IPS-18a (cell line): ENCODE measurements around the gene PTPRG.

Experiments used
- H3K27ac ChIP-seq: one replicate; pipeline ENCODE4 v1.5.1; 2013; ENCODE audit warnings: low read length
- H3K27me3 ChIP-seq: one replicate; pipeline ENCODE4 v1.6.1; 2013; ENCODE audit warnings: mild to moderate bottlenecking, low read length; ENCODE audit not compliant: control insufficient read depth, insufficient read depth
- H3K36me3 ChIP-seq: one replicate; pipeline ENCODE4 v1.6.1; 2013; ENCODE audit warnings: low read depth, low read length; ENCODE audit not compliant: control insufficient read depth
- H3K4me1 ChIP-seq: one replicate; pipeline ENCODE4 v1.6.1; 2013; ENCODE audit warnings: low read depth, low read length; ENCODE audit not compliant: control insufficient read depth
- H3K4me3 ChIP-seq: one replicate; pipeline ENCODE4 v1.5.1; 2013; ENCODE audit warnings: low read length
- H3K9ac ChIP-seq: one replicate; pipeline ENCODE4 v1.6.1; 2013; ENCODE audit warnings: mild to moderate bottlenecking, low read length, moderate library complexity
- H3K9me3 ChIP-seq: one replicate; pipeline ENCODE4 v1.6.1; 2013; ENCODE audit warnings: low read depth, low read length; ENCODE audit not compliant: control insufficient read depth

The PTPRG gene

DNA sequence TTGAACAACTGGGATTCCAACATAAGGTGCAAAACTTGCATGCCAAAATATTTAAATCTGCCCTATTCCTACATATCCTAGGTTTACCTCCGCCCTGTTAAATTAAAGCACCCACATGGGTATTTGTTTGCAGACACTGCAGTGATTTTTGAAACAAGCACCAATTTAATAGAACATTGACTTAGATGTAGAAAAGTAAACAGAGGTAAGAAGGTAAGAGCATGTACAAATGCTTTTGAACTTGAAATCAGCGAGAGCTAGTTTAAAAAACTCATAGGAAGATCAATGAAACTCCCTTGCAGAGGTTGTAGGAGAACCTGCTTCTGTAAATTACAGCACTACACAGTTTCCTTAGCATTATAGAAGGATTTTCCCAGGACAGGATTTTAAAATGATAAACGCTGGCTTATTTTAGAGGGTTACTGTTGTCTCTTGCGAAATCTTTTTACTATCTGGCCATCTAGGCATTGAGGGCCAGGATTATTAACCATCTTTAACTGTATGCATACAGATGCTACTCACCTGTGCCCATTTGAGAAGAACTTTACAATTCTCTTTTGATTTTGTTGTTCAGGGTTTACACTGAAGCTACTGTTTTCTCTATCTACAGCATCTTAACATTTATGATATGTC is 527.2 kb downstream of the PTPRG start:
- H3K4me3 ChIP-seq: no peak overlapping the region
- no peaks in the 10 kb centered on the region for H3K36me3 ChIP-seq
- H3K9me3 ChIP-seq: no peaks in the 10 kb centered on the region
- no peak overlapping the region for H3K27ac ChIP-seq
- H3K4me1 ChIP-seq: peaks cover 12% of the 10 kb centered on the region
- no peaks in the 10 kb centered on the region for H3K27me3 ChIP-seq
- no peak overlapping the region for H3K9ac ChIP-seq

DNA sequence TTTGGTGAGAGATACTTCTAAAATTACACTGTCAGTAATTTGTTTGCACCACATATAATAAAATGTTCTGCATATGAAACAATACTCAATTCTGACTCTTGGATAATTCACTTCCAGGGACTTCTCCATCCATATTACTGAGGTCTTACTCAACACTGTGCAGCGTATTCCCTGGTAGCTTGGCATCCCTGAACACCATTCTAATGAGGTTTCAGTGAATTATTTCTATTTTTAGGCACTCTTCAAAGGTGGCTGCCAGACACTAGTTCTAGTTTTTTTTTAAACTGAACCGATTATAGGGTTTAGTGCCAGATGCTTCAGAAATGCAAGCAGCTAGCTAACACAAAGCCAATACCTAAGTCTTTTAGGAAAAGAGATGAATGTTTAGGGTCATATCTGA is 528.7 kb downstream of the PTPRG start:
- H3K27ac ChIP-seq: no peak overlapping the region
- H3K27me3 ChIP-seq: no peaks in the 10 kb centered on the region
- no peak overlapping the region for H3K4me3 ChIP-seq
- H3K9me3 ChIP-seq: no peaks in the 10 kb centered on the region
- no peaks in the 10 kb centered on the region for H3K36me3 ChIP-seq
- H3K4me1 ChIP-seq: no peaks in the 10 kb centered on the region
- no peak overlapping the region for H3K9ac ChIP-seq

DNA sequence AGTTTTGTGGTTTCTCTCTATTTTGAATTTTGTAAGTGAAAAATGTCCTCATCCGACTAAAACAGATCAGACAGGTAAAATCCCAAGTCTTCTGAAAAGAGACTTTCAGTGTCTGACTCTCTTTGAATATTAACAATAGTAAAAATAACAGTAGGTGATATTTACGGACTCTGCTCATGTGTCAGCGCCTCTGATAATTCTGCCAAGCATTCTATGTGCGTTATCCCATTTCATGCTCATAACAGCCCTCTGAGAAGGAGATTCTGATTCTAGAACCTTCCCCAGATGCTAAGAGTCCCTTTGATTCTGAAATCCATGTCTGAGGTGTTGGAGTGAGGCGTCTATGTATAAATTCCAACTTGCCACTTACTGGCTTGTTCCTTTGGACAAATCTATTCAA is 529.1 kb downstream of the PTPRG start:
- no peak overlapping the region for H3K27ac ChIP-seq
- H3K27me3 ChIP-seq: no peaks in the 10 kb centered on the region
- no peaks in the 10 kb centered on the region for H3K4me1 ChIP-seq
- H3K4me3 ChIP-seq: no peak overlapping the region
- no peak overlapping the region for H3K9ac ChIP-seq
- no peaks in the 10 kb centered on the region for H3K9me3 ChIP-seq
- no peaks in the 10 kb centered on the region for H3K36me3 ChIP-seq

DNA sequence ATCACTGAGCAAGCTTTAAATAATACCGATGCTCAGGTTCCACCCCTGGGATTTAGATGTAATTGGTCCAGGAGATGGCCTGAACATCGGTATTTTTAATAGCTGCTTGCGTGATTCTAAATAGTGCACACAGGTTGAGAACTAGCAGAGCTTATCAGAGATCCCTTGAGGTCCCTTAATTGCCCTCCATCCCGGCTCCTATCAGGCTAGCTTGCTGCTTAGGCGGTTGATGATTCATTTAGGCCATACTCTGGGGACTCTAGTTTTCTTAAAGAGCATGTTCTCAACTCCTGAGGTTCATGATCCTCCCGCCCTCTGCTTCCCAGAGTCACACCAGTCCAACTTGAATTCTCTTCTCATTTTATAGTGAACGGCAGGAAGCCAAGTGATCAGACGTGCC is 531.7 kb downstream of the PTPRG start:
- no peaks in the 10 kb centered on the region for H3K36me3 ChIP-seq

DNA sequence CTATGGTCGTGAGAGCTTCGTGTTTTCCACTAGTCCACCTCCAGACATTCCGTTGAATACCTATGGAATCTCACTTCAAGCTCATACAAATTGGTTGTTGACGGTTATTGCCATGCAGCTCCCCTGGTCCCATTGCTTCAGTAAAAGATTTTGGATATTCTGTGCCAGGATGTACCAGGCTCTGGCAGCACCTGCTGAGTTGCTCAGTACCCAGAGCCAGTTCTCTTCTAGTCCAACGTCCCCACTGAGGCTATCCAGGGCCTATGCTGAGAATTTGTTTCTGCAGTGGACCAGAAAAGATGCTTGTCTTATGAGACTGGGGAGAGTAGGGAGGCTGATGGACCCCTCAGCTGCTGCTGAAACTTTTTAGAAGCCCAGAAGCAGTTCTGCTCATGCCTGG is 533.1 kb downstream of the PTPRG start:
- H3K9ac ChIP-seq: no peak overlapping the region
- no peak overlapping the region for H3K27ac ChIP-seq
- no peaks in the 10 kb centered on the region for H3K36me3 ChIP-seq
- H3K4me3 ChIP-seq: no peak overlapping the region
- no peaks in the 10 kb centered on the region for H3K27me3 ChIP-seq
- no peaks in the 10 kb centered on the region for H3K9me3 ChIP-seq
- no peaks in the 10 kb centered on the region for H3K4me1 ChIP-seq

More for the DNA sequence above, 531.7 kb downstream of the PTPRG start:
- no peak overlapping the region for H3K4me3 ChIP-seq
- no peaks in the 10 kb centered on the region for H3K27me3 ChIP-seq
- H3K9ac ChIP-seq: no peak overlapping the region
- no peak overlapping the region for H3K27ac ChIP-seq
- no peaks in the 10 kb centered on the region for H3K4me1 ChIP-seq
- H3K9me3 ChIP-seq: no peaks in the 10 kb centered on the region

DNA sequence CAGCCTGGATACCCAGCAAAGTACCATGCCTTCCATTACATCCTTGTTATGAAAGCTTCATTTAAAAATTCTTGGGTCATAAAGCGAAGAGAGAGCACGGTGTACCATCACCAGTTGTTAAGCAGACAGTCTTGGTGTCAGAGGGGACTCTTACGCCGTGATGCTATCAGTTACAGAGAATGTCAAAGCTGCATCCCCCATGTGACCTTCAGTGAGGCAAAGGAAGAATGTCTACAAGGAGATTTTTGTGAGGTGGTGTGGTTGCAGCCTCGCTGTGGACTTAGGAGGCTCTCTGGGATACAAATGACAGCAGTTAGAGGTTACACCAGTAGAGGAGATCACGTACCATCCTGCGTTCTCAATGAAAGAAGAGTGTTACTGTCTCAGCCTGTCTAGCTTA is 533.7 kb downstream of the PTPRG start:
- Histone ChIP-seq H3K27ac (no peak overlapping the region), H3K4me1 (no peaks in the 10 kb centered on the region), H3K27me3 (no peaks in the 10 kb centered on the region), H3K9me3 (no peaks in the 10 kb centered on the region), H3K9ac (no peak overlapping the region), H3K36me3 (no peaks in the 10 kb centered on the region), H3K4me3 (no peak overlapping the region)

DNA sequence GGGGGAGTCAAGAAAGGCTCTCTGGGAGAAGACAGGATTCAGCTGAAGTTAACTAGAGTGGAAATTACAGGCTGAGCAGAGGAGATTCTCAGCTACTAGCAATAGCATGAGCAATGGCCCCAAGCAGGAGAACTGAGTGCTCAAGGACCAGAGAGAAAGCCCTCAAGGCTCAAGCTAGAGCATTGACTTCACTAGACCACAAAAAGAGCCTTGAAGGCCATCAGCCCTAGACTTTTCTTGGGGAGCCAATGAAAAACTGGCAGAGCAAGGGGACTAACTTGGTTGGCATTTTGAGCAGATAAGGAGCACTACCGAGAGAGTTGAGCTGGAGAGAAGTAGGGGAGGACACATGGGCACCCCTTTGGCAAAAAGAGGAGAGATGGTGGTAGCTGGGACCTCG is 534.4 kb downstream of the PTPRG start:
- Histone ChIP-seq H3K9ac (no peak overlapping the region), H3K9me3 (no peaks in the 10 kb centered on the region), H3K27me3 (no peaks in the 10 kb centered on the region), H3K4me1 (no peaks in the 10 kb centered on the region), H3K4me3 (no peak overlapping the region), H3K27ac (no peak overlapping the region), H3K36me3 (no peaks in the 10 kb centered on the region)

DNA sequence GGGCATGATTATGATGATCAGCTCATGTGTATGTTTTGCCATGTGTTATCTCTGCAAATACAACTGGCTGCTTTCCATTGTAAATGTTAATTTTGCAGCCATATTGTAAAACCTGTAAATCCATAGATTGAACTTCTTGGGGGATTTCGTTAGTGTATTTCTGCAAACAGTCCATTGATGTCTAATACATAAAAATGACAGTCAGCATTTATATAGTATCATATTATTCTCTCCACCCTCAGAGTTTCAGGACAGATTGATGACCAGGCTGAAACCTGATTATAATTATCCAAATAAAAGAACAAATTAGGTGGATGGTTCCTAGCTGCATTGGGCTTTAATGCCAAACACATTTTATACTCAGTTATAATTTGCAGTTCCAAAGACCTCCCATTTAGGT is 535.1 kb downstream of the PTPRG start:
- H3K27ac ChIP-seq: no peak overlapping the region
- no peaks in the 10 kb centered on the region for H3K4me1 ChIP-seq
- H3K36me3 ChIP-seq: no peaks in the 10 kb centered on the region
- H3K27me3 ChIP-seq: no peaks in the 10 kb centered on the region
- H3K9me3 ChIP-seq: no peaks in the 10 kb centered on the region
- H3K9ac ChIP-seq: no peak overlapping the region
- H3K4me3 ChIP-seq: no peak overlapping the region

DNA sequence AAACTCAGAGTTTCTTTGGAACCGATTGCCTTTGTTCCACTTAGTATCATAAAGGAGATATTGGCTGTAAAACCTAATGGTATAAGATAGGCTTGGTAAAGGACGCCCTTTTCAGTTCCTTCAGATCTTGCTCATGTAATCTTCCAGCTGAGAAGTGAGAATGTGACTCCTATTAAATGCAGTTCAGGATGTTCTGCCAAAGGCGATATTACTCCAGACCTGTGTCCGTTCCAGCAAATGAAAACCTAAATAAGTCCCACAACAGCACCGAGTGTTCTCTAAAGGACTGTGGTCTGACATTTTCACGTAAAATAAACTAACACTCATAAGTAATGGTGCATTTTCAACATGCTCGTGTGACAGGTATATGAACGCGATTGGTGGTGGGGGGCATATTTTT is 535.8 kb downstream of the PTPRG start:
- H3K4me3 ChIP-seq: no peak overlapping the region
- no peaks in the 10 kb centered on the region for H3K27me3 ChIP-seq
- no peaks in the 10 kb centered on the region for H3K9me3 ChIP-seq
- H3K36me3 ChIP-seq: no peaks in the 10 kb centered on the region
- H3K27ac ChIP-seq: no peak overlapping the region
- no peak overlapping the region for H3K9ac ChIP-seq
- H3K4me1 ChIP-seq: no peaks in the 10 kb centered on the region

DNA sequence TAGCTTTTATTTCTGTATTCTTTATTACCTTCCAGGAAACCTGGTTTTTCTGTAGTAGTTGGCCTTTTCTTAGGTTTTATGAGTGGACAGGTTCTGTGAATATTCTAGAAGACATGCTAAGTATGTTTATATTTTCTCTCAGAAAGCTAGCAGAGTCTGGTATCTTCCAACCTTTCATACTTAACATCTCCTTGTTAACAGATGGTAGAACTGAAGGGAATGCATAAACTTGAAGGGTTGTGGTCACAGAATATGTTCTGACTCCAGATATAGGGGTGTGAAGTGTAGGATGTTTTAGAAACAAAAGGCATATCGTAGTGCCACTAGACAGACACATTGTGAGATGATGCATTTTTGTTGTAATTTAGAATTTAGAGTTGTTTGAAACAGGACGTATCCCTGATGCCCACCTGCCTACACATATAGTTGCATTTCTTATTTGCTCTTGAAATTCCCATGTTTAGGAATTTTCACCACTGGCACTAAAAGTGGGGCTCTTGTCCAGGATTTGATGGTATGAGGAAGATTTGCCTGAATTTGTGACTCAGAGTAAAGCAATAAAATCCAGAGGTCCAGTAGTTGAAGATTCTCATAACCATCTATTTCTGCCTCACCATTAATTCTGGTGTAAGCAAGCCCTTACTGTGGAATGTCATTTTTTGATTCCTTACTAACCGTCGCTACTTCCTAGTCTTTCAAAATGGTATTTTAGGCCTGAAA is 537.4 kb downstream of the PTPRG start:
- no peaks in the 10 kb centered on the region for H3K27me3 ChIP-seq
- no peak overlapping the region for H3K27ac ChIP-seq
- no peaks in the 10 kb centered on the region for H3K9me3 ChIP-seq
- no peak overlapping the region for H3K4me3 ChIP-seq
- H3K36me3 ChIP-seq: no peaks in the 10 kb centered on the region
- no peaks in the 10 kb centered on the region for H3K4me1 ChIP-seq
- H3K9ac ChIP-seq: no peak overlapping the region

DNA sequence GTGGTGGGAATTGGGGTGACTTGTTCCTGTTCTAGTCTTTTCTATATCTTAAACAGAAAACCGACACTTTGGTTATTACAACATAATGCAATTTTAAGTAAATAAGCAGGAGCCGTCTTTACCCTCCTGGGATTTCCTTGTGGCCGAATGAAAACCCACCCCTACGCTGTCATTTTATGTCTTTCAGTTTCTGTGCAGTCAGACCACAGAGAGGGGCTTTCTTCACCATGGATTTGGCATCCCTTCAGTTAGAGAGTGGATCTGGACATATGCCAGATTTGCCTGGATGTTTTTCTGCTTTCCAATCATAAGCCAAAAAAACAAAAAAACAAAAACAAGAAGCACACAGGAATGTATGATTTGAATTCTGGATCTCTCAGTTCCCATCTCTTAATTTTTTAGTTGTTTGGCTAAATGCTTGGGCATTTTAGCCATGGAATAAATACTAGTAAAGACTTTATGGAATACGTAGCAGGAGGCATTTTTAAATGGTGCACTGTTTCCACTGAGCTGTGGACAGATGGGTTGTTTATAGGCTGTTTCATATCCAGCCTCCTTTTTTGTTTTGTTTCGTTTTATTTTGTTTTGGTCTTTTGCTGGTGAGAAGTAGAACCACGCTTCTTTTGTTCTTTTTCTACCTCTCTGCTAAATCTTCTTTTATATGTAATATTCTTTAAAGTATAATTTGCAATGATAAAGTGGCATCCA is 539.1 kb downstream of the PTPRG start:
- Histone ChIP-seq H3K27me3 (no peaks in the 10 kb centered on the region), H3K36me3 (no peaks in the 10 kb centered on the region), H3K4me1 (no peaks in the 10 kb centered on the region), H3K9me3 (no peaks in the 10 kb centered on the region), H3K27ac (no peak overlapping the region), H3K9ac (no peak overlapping the region), H3K4me3 (no peak overlapping the region)

DNA sequence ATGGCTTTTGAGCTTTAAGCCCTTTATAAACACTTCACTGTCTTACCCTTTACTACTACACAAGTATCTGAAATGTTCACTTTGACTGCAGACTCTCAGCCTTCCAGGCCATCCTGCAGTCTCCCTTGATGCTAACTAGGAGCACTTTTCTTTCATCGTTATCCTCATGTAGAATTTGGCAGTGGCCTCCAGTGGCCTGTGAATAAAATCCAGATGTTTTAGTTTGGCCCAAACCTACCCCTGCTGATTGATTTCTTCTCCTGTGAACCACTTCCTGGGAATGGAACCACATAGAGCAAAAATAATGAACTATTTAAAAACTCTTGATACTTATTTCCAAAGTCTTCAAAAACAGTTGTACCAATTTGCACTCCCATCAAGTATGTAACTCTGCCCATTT is 540.1 kb downstream of the PTPRG start:
- Histone ChIP-seq H3K27me3 (no peaks in the 10 kb centered on the region), H3K9ac (no peak overlapping the region), H3K27ac (no peak overlapping the region), H3K4me3 (no peak overlapping the region), H3K9me3 (no peaks in the 10 kb centered on the region), H3K36me3 (no peaks in the 10 kb centered on the region), H3K4me1 (no peaks in the 10 kb centered on the region)
